Measurements from ENCODE around the gene FOXE1. TPM values are rescaled to one million over a fixed set of nuclear protein-coding genes. Genes with fewer than 3 reads are reported as not detected.

The FOXE1 gene
- not detected for total RNA-seq
- long read RNA-seq: 0 reads

- no peak for DNase-seq (ENCODE audit: low spot score)
These were observed at the start of gene FOXE1 for GRCh38 chr9:97853056-97853843. FOXE1 (plus strand) TSS chr9:97853226; CDS start chr9:97853915, 689 bp downstream.

GRCh38 chr9:97804059-97804365, 49.0 kb upstream of the FOXE1 start:
- DNase-seq (ENCODE audit: low spot score): no peak

- DNase-seq (ENCODE audit: low spot score): no peak
These were observed 46.3 kb upstream of the FOXE1 start for GRCh38 chr9:97806721-97807120.

GRCh38 chr9:97807681-97808080, 45.3 kb upstream of the FOXE1 start:
- DNase-seq (ENCODE audit: low spot score): no peak

GRCh38 chr9:97808415-97808814, 44.6 kb upstream of the FOXE1 start:
- DNase-seq (ENCODE audit: low spot score): no peak

- DNase-seq (ENCODE audit: low spot score): no peak
These were observed 44.1 kb upstream of the FOXE1 start for GRCh38 chr9:97808972-97809371.

GRCh38 chr9:97809666-97810344, 43.2 kb upstream of the FOXE1 start:
- no peak for DNase-seq (ENCODE audit: low spot score)

GRCh38 chr9:97811533-97812246, 41.3 kb upstream of the FOXE1 start:
- no peak for DNase-seq (ENCODE audit: low spot score)

- DNase-seq (ENCODE audit: low spot score): no peak
These were observed 40.8 kb upstream of the FOXE1 start for GRCh38 chr9:97812247-97812543.

GRCh38 chr9:97813072-97813471, 40.0 kb upstream of the FOXE1 start:
- DNase-seq (ENCODE audit: low spot score): no peak

- no peak for DNase-seq (ENCODE audit: low spot score)
These were observed 33.3 kb upstream of the FOXE1 start for GRCh38 chr9:97819735-97820134.

GRCh38 chr9:97820373-97820772, 32.7 kb upstream of the FOXE1 start:
- no peak for DNase-seq (ENCODE audit: low spot score)

GRCh38 chr9:97830884-97831829, 21.9 kb upstream of the FOXE1 start:
- DNase-seq (ENCODE audit: low spot score): no peak

GRCh38 chr9:97831843-97832636, 21.0 kb upstream of the FOXE1 start:
- DNase-seq (ENCODE audit: low spot score): no peak

GRCh38 chr9:97840521-97840920, 12.5 kb upstream of the FOXE1 start:
- no peak for DNase-seq (ENCODE audit: low spot score)

- no peak for DNase-seq (ENCODE audit: low spot score)
These were observed 10.1 kb upstream of the FOXE1 start for GRCh38 chr9:97842960-97843359.

- no peak for DNase-seq (ENCODE audit: low spot score)
These were observed 7.9 kb upstream of the FOXE1 start for GRCh38 chr9:97845130-97845529.

- no peak for DNase-seq (ENCODE audit: low spot score)
These were observed 7.3 kb upstream of the FOXE1 start for GRCh38 chr9:97845763-97846162.

GRCh38 chr9:97846347-97846746, 6.7 kb upstream of the FOXE1 start:
- DNase-seq (ENCODE audit: low spot score): no peak

GRCh38 chr9:97847474-97848214, 5.4 kb upstream of the FOXE1 start:
- no peak for DNase-seq (ENCODE audit: low spot score)
